Fibroblast of lung (primary cell): Measurements from ENCODE around the gene TTBK2.

ENCODE experiments used
- CTCF ChIP-seq, 2 donors: IDR thresholded peaks in 1 of 2; conservative IDR thresholded peaks in 1 of 2; 1 replicate in 1 of 2; 2 replicates in 1 of 2; pipeline ENCODE4 v1.5.1; 2011 to 2012; ENCODE audit warnings: low read length in 2 of 2, control low read depth in 1 of 2, inconsistent platforms in 1 of 2, low read depth in 1 of 2, mild to moderate bottlenecking in 1 of 2
- EZH2 ChIP-seq: IDR thresholded peaks from 2 replicates; pipeline ENCODE4 v1.5.1; 2012; ENCODE audit warnings: low read length, control low read depth, mild to moderate bottlenecking; ENCODE audit errors: missing control alignments

- no peak for TF ChIP-seq CTCF (conservative IDR thresholded peaks at IDR 0.05 in 1 of 2, IDR thresholded peaks at IDR 0.05 in 1 of 2; ENCODE audit: low read depth in 1 of 2, low read length in 2 of 2)
- no peak for TF ChIP-seq EZH2
These were observed 1.3 kb downstream of the TTBK2 start for GRCh38 chr15:42919308-42919707.
